CD14-positive monocyte (primary cell): Measurements from ENCODE around the gene SMG1. TPM values are rescaled to one million over a fixed set of nuclear protein-coding genes. Genes with fewer than 3 reads are reported as not detected.
"Not testable (repeated sequence)": the region's sequence is repeated elsewhere in the genome, so short reads cannot be mapped to it uniquely, and the experiment has no call there.

Source experiments
- DNase-seq, 3 donors: peaks; one replicate each; pipeline ENCODE4 v3.0.0-alpha.2; 2011 to 2022
- H2AFZ ChIP-seq: 2 replicates; pipeline ENCODE4 v1.6.0; 2012; ENCODE audit warnings: mild to moderate bottlenecking, low read depth, low read length, inconsistent platforms; ENCODE audit not compliant: insufficient read depth, poor library complexity, severe bottlenecking
- H3K27ac ChIP-seq, 2 donors: 1 replicate in 1 of 2; 2 replicates in 1 of 2; pipeline ENCODE4 v1.5.1; 2012 to 2013; ENCODE audit warnings: low read length in 2 of 2, control low read depth in 1 of 2, inconsistent platforms in 1 of 2, low read depth in 1 of 2, mild to moderate bottlenecking in 1 of 2
- H3K27me3 ChIP-seq, 2 donors: one replicate each; pipeline versions ENCODE4 v1.6.0 to v1.6.1; 2011 to 2013; ENCODE audit warnings: low read length in 2 of 2; ENCODE audit not compliant: control insufficient read depth in 2 of 2, insufficient read depth in 2 of 2
- H3K36me3 ChIP-seq, 2 donors: replicated peaks in 1 of 2; 1 replicate in 1 of 2; 2 replicates in 1 of 2; pipeline versions ENCODE4 v1.5.1 to v1.6.1; 2012 to 2013; ENCODE audit warnings: low read length in 2 of 2, control low read depth in 1 of 2, inconsistent platforms in 1 of 2, mild to moderate bottlenecking in 1 of 2; ENCODE audit not compliant: insufficient read depth in 2 of 2, control insufficient read depth in 1 of 2
- H3K4me1 ChIP-seq, 2 donors: 1 replicate in 1 of 2; 2 replicates in 1 of 2; pipeline versions ENCODE4 v1.5.1 to v1.6.1; 2012 to 2013; ENCODE audit warnings: low read length in 2 of 2, control low read depth in 1 of 2, inconsistent platforms in 1 of 2, mild to moderate bottlenecking in 1 of 2, moderate library complexity in 1 of 2; ENCODE audit not compliant: insufficient read depth in 2 of 2, control insufficient read depth in 1 of 2
- H3K4me2 ChIP-seq: replicated peaks from 2 replicates; pipeline ENCODE3; 2012; ENCODE audit warnings: low read length, moderate library complexity, mild to moderate bottlenecking; ENCODE audit not compliant: poor library complexity, severe bottlenecking; ENCODE audit errors: extremely low read depth
- H3K4me3 ChIP-seq, 3 experiments: fragments of 200-600 bp in 1 of 3; sonication (generic) in 1 of 3; replicated peaks in 1 of 3; 1 replicate in 2 of 3; 2 replicates in 1 of 3; pipeline ENCODE4 v1.5.1; 2011 to 2013; ENCODE audit warnings: low read length in 3 of 3, mild to moderate bottlenecking in 3 of 3, control low read depth in 2 of 3, low read depth in 2 of 3, inconsistent platforms in 1 of 3, moderate library complexity in 1 of 3
- H3K79me2 ChIP-seq: 2 replicates; pipeline ENCODE4 v1.6.0; 2012; ENCODE audit warnings: mild to moderate bottlenecking, control low read depth, inconsistent platforms, low read length, moderate library complexity; ENCODE audit not compliant: insufficient read depth
- H3K9ac ChIP-seq: 2 replicates; pipeline ENCODE4 v1.6.0; 2017; ENCODE audit warnings: low read length, mild to moderate bottlenecking; ENCODE audit not compliant: insufficient read depth, poor library complexity, severe bottlenecking
- H3K9me3 ChIP-seq, 2 donors: replicated peaks in 1 of 2; 1 replicate in 1 of 2; 2 replicates in 1 of 2; pipeline versions ENCODE4 v1.5.1 to v1.6.1; 2012 to 2013; ENCODE audit warnings: low read length in 2 of 2, control low read depth in 1 of 2; ENCODE audit not compliant: control insufficient read depth in 1 of 2, insufficient read depth in 1 of 2
- H4K20me1 ChIP-seq: 2 replicates; pipeline ENCODE4 v1.6.0; 2012; ENCODE audit warnings: mild to moderate bottlenecking, low read length, control low read depth, moderate library complexity; ENCODE audit not compliant: insufficient read depth
- H3K27ac Mint-ChIP-seq, 7 donors: one replicate each; pipeline ENCODE4 v1.8.0; 2020; ENCODE audit warnings: mild to moderate bottlenecking in 7 of 7, mixed read lengths in 7 of 7, moderate library complexity in 6 of 7, inconsistent platforms in 2 of 7
- H3K27me3 Mint-ChIP-seq, 3 donors: one replicate each; pipeline ENCODE4 v1.8.0; 2021 to 2022; ENCODE audit warnings: low read depth in 3 of 3, mild to moderate bottlenecking in 3 of 3, mixed read lengths in 3 of 3, moderate library complexity in 3 of 3, inconsistent platforms in 1 of 3
- H3K36me3 Mint-ChIP-seq, 2 donors: one replicate each; pipeline ENCODE4 v1.8.0; 2020; ENCODE audit warnings: mixed read lengths in 2 of 2, inconsistent platforms in 1 of 2, mild to moderate bottlenecking in 1 of 2
- H3K4me1 Mint-ChIP-seq: one replicate; pipeline ENCODE4 v1.8.0; 2020; ENCODE audit warnings: mild to moderate bottlenecking, mixed read lengths
- H3K4me3 Mint-ChIP-seq, 2 donors: one replicate each; pipeline ENCODE4 v1.8.0; 2020; ENCODE audit warnings: mild to moderate bottlenecking in 2 of 2, mixed read lengths in 2 of 2, moderate library complexity in 1 of 2
- H3K9me3 Mint-ChIP-seq, 7 donors: one replicate each; pipeline ENCODE4 v1.8.0; 2020 to 2022; ENCODE audit warnings: mixed read lengths in 7 of 7, mild to moderate bottlenecking in 6 of 7, moderate library complexity in 6 of 7, inconsistent platforms in 2 of 7
- CTCF ChIP-seq: fragments of 200-600 bp; IDR thresholded peaks from one replicate; pipeline ENCODE4 v1.8.0; 2022; ENCODE audit warnings: antibody characterized with exemption, mild to moderate bottlenecking
- WGBS: methylation state at CpG from one replicate; pipeline ENCODE4 v1.1.5; 2013; ENCODE audit warnings: missing lambda C conversion rate; ENCODE audit not compliant: insufficient coverage; 5-methylcytosine and 5-hydroxymethylcytosine counted together
- intact Hi-C, 2 donors: fragments of 100-400 bp; cut with micrococcal nuclease; formaldehyde crosslinking; loops; one replicate each; pipeline versions ENCODE4 v1.15.0 to v1.15.1; 2023
- polyA plus RNA-seq, 3 donors: library from polyadenylated mRNA; depleted of rRNA in 1 of 3; unstranded in 2 of 3; stranded (reverse) in 1 of 3; fragments of 300-500 nt in 2 of 3; fragments of >200 nt in 1 of 3; fragmentation: Illumina TruSeq in 2 of 3; gene quantifications; 1 replicate in 2 of 3; 2 replicates in 1 of 3; pipeline ENCODE4 v1.2.3, GENCODE V29; 2012 to 2021

Gene SMG1
- polyA plus RNA-seq, 3 donors = 2.4 to 31.8 (median 7.1) TPM

GRCh38 chr16:18783430-18784341, 142.5 kb downstream of the SMG1 start:
- Histone ChIP-seq H3K36me3 (peaks cover 59 to 64% of the 10 kb centered on the region in 2 donors), H3K4me1 (peaks cover 13 to 18% of the 10 kb centered on the region in 2 donors), H4K20me1 (peaks cover 64% of the 10 kb centered on the region), H3K27ac (peak overlapping the region in 1 of 2 donors; percentile 51), H3K4me2 (no peak overlapping the region), H3K4me3 (no peak overlapping the region), H3K27me3 (no peaks in the 10 kb centered on the region), H3K9me3 (no peaks in the 10 kb centered on the region), H3K79me2 (peaks cover 55% of the 10 kb centered on the region), H2AFZ (no peak overlapping the region), H3K9ac (no peak overlapping the region)
- WGBS = over 99% methylated on average over 11 of the region's 17 CpGs
- DNase-seq = no peak
- no peaks in the 10 kb centered on the region for H3K9me3 Mint-ChIP-seq
- TF ChIP-seq CTCF = no peak
- peak overlapping the region in 4 of 7 donors; percentile 28 to 72 (median 59) for H3K27ac Mint-ChIP-seq
- H3K27me3 Mint-ChIP-seq = no peaks in the 10 kb centered on the region
- intact Hi-C loops = no loop called here
- no peak overlapping the region for H3K4me3 Mint-ChIP-seq
- peaks cover 56 to 66% of the 10 kb centered on the region in 2 donors for H3K36me3 Mint-ChIP-seq
- H3K4me1 Mint-ChIP-seq = peaks cover 35% of the 10 kb centered on the region

- TF ChIP-seq CTCF = no peak
- no peak for DNase-seq
- Histone ChIP-seq H3K79me2 (peaks cover 46% of the 10 kb centered on the region), H2AFZ (no peak overlapping the region), H3K27ac (peak overlapping the region in 1 of 2 donors; percentile 51), H3K36me3 (peaks cover 55 to 56% of the 10 kb centered on the region in 2 donors), H3K27me3 (no peaks in the 10 kb centered on the region), H3K4me2 (no peak overlapping the region), H3K9ac (no peak overlapping the region), H3K4me3 (no peak overlapping the region), H3K4me1 (peaks cover 5 to 10% of the 10 kb centered on the region in 2 donors), H3K9me3 (no peaks in the 10 kb centered on the region), H4K20me1 (peaks cover 56% of the 10 kb centered on the region)
- no peak overlapping the region for H3K4me3 Mint-ChIP-seq
- H3K27ac Mint-ChIP-seq = peak overlapping the region in 1 of 7 donors; percentile 50
- no peaks in the 10 kb centered on the region for H3K27me3 Mint-ChIP-seq
- peaks cover 26% of the 10 kb centered on the region for H3K4me1 Mint-ChIP-seq
- intact Hi-C loops = no loop called here
- no peaks in the 10 kb centered on the region for H3K9me3 Mint-ChIP-seq
- WGBS = 86% methylated on average over 2 of the region's 8 CpGs
- peaks cover 48 to 58% of the 10 kb centered on the region in 2 donors for H3K36me3 Mint-ChIP-seq
Measured at GRCh38 chr16:18782697-18783429, 143.3 kb downstream of the SMG1 start.

- H3K27ac ChIP-seq, H3K27ac Mint-ChIP-seq, H3K9me3 ChIP-seq, H2AFZ ChIP-seq, H3K4me3 Mint-ChIP-seq, H3K4me1 ChIP-seq, H3K27me3 ChIP-seq, H3K4me2 ChIP-seq, H3K4me3 ChIP-seq, H3K27me3 Mint-ChIP-seq, H3K9ac ChIP-seq, H3K9me3 Mint-ChIP-seq, DNase-seq, intact Hi-C loops: not testable (repeated sequence)
- Histone ChIP-seq H3K36me3 (peaks cover 40% of the 10 kb centered on the region in 2 donors), H3K79me2 (peaks cover 30% of the 10 kb centered on the region), H4K20me1 (peaks cover 40% of the 10 kb centered on the region)
- peaks cover 17% of the 10 kb centered on the region for H3K4me1 Mint-ChIP-seq
- WGBS = no CpG with 5 or more reads among the region's 6 CpGs
- peaks cover 36 to 43% of the 10 kb centered on the region in 2 donors for H3K36me3 Mint-ChIP-seq
Measured at GRCh38 chr16:18781232-18781631, 145.0 kb downstream of the SMG1 start.
